HG02938 (cell line): ENCODE results near the gene CEP104.

Experiments used
- ATAC-seq: cut with Tn5 transposase; IDR thresholded peaks from one replicate; pipeline ENCODE4 v1.9.1; 2021; ENCODE audit warnings: mild to moderate bottlenecking, moderate library complexity; ENCODE audit not compliant: unreplicated experiment

Gene CEP104

GRCh38 chr1:3767328-3767925, 89.6 kb downstream of the CEP104 start:
- ATAC-seq = no peak

- no peak for ATAC-seq
Measured at GRCh38 chr1:3763351-3764125, 93.5 kb downstream of the CEP104 start.

GRCh38 chr1:3762873-3763228, 94.2 kb downstream of the CEP104 start:
- no peak for ATAC-seq

- ATAC-seq = no peak
Measured at GRCh38 chr1:3762151-3762872, 94.7 kb downstream of the CEP104 start.
